Inferior parietal cortex (tissue), 1 donor: ENCODE measurements around the gene GPRIN1.
"Not testable (repeated sequence)": the region's sequence is repeated elsewhere in the genome, so short reads cannot be mapped to it uniquely, and the experiment has no call there.

Experiments
- DNase-seq: peaks from one replicate; pipeline ENCODE4 v3.0.0-alpha.2; 2016; ENCODE audit errors: extremely low spot score

The GPRIN1 gene

GRCh38 chr5:176597417-176598389 is 12.3 kb downstream of the GPRIN1 start:
- no peak for DNase-seq

DNA sequence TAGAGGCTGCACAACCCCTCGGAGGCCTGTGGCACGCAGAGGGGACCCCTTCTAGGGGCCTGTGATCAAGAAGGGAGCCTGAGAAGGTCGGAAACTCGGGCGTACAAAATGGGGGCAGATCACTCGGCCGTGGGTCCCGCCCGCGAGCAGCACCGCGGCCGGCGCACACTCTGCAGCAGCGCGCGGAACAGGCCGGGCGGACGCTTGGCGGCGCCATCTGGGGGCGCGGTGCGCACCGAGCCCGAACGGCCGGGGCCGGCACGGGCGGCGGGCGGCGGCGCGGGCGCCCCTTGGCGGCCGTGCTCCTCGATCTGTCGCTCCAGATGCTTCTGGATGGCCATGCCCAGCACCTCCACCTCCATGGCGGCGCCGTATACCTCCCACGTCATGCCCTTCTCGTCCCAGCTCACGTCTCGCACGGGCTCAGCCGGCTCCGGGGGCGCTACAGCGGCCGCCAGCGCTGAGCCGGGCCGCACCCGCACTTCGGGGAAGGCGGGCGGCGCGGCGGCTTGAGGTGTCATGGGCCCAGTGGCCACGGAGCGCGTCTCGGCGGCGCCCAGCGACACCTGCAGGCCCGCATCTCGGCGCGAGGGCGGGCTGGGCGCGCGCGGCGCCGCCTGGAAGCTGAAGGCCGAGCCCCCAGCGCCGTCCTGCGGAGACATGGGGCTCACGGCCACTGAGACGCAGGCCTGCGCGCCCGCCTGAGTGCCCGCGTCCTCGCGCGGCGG is 13.1 kb downstream of the GPRIN1 start:
- no peak for DNase-seq

GRCh38 chr5:176596069-176596644 is 13.8 kb downstream of the GPRIN1 start:
- DNase-seq: no peak

DNA sequence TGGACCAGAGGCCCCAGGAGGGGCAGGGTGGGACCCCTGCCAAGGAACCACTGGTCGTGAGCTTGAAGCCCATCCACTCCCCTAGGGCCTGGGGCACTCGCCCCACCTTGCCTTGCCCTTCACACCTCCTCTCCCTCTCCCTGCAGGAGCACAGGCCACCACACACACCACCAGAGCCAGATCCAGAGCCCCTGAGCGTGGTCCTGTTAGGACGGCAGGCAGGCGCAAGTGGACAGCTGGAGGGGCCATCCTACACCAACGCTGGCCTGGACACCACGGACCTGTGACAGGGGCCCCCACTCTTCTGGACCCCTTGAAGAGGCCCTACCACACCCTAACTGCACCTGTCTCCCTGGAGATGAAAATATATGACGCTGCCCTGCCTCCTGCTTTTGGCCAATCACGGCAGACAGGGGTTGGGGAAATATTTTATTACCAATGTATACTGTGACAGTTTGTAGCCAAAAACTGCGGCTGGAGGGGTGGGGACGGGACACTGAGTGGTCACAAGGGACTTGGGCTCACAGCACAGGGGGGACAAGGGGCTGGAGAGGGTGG is 14.5 kb downstream of the GPRIN1 start:
- DNase-seq: no peak

DNA sequence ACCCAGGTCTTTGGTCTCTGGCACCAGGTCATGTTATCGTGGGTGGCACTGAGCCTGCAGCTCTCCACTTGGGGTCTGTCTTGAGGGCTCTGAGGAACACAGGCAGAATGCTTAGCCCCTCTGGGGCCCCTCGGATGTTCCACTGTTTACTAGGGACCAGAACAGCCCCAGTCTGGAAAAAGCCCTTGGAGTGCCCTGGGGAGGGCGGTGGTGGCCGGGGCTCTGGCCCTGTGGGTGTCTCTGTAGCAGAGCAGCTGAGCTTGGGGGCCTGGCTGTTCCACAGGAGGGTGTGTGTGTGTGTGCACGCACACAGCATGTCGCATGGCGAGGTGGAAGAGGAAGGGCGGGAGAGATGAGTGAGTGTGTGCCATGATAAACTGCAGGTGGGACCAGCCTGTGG is 15.4 kb downstream of the GPRIN1 start:
- DNase-seq: no peak

GRCh38 chr5:176593273-176593869 is 16.6 kb downstream of the GPRIN1 start:
- DNase-seq: no peak

DNA sequence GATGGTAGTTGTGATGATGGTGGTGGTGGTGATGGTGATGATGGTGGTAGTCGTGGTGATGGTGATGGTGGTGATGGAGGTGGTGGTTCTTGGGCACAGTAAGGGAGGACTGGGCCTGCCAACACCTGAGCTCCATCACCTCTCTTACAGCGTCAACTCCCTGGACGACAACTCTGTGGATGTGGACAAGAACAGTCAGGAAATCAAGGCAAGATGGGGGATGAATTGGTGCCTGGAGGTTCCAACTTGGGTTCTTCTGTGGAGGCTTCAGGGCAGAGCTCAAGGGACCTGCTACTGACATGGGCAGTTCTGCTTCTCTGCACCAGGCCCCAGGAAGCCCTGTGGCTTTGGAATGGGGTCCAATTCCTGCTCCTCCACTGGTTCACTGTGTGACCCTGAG is 17.4 kb downstream of the GPRIN1 start:
- DNase-seq: no peak

GRCh38 chr5:176591667-176592066 is 18.3 kb downstream of the GPRIN1 start:
- not testable (repeated sequence) for DNase-seq

DNA sequence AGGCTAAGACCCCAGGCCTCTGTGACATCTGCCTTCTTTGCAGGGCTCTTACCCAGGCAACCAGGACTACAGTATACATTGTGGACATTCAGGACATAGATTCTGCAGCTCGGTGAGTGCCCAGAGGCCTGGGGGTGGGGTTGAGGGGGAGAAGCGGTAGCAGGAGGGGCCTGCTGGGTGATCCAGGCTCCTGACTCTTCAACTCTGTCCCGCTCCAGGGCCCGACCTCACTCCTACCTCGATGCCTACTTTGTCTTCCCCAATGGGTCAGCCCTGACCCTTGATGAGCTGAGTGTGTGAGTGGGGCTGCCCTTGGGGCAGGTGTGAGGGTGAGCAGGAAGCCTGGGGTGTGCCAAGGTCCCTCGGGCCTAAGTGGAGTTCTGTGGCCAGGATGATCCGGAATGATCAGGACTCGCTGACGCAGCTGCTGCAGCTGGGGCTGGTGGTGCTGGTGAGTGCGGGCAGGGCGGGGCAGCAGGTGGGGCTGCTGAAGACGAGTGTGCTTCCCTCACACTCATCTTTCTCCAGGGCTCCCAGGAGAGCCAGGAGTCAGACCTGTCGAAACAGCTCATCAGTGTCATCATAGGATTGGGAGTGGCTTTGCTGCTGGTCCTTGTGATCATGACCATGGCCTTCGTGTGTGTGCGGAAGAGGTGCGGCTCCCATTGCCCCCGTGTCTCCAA is 19.8 kb downstream of the GPRIN1 start:
- no peak for DNase-seq

DNA sequence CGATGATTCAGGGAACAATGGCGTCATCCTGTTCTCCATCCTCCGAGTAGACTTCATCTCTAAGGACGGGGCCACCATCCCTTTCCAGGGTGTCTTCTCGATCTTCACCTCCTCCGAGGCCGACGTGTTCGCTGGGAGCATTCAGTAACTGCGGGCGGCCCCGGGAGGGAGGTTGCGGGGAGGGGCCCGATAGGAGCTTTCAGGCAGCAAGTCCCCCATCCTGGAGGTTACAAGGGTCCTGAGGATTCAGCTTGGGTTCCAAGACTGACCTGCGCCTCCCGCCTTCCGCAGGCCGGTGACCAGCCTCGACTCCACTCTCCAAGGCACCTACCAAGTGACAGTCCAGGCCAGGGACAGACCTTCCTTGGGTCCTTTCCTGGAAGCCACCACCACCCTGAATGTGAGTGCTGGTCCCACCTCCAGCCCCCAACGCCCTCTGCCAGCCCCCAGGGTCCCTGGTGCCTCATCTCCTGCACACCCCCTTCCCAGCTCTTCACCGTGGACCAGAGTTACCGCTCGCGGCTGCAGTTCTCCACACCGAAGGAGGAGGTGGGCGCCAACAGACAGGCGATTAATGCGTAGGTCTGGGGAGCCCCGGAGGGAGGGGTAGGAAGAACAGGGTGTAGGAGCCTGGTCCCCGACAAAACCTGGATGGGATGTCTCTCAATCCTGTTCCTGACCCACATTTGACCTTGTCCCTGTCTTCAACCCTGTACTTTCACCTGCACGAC is 20.8 kb downstream of the GPRIN1 start:
- DNase-seq: no peak

DNA sequence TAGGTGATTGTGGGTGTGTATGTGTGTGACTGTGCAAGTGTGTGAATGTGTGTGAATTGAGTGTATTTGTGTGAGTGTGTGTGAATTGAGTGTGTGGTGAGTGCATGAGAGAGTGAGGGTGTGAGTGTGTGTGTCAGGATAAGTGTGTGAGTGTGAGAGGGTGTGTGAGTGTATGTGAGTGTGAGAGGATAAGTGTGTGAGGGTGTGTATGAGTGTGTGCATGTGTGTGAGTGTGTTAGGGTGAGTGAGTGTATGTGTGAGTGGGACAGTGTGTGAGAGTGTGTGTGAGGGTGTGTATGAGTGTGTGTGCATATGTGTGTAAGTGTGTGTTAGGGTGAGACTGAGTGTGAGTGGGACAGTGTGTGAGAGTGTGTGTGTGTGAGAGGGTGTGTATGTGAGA is 21.7 kb downstream of the GPRIN1 start:
- DNase-seq: no peak

DNA sequence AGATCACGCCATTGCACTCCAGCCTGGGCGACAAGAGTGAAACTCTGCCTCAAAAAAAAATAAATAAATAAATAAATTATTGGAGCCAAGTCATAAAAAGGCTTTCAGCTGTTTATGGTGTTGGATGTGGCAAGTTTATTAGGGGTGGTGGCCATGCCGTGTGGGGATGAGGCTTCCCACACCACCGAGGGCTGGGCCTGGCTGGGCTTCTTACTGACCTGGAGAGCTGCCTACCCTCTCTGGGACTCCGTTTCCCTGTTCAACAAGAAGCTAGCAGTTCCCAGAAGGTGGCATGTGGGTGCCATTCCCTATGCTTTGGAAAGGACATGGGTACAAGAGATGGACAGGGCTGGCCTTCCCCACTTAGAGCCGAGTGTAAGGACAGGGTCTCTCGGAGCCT is 22.6 kb downstream of the GPRIN1 start:
- no peak for DNase-seq

DNA sequence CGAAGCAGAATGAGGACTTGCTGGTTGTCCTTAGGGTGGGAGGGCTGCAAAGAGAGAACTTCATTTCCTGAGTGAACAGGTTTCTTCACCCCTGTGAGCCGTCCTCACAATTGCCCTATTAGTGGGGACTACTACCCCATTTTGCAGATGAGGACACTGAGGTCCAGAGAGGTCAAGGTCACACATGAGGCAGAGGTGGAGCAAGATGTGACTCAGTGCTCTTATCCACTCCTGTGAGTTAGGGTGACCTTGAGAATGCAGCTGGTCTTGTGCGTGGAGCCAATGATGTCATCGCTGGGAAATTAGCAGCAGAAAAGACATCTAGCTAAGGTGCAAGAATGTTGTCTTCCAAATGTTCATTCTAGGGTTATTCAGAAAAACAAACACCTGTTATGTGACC is 26.9 kb downstream of the GPRIN1 start:
- no peak for DNase-seq

- no peak for DNase-seq
Observed at GRCh38 chr5:176581361-176581760, 28.6 kb downstream of the GPRIN1 start.

- no peak for DNase-seq
Observed at GRCh38 chr5:176579323-176579722, 30.6 kb downstream of the GPRIN1 start.

DNA sequence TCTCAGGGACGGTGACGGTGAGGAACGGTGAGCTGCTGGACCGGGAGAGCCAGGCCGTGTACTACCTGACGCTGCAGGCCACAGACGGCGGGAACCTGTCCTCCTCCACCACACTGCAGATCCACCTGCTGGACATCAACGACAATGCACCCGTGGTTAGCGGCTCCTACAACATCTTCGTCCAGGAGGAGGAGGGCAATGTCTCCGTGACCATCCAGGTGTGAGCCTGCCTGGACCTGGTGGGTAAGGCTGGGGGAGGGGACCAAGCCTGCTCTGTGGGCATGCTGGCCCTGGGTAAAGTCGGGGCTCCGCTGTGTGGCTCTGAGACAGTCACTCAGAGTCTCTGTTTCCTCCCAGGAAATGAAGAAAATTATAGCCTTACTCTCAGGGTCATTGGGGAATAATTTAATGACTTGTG is 31.6 kb downstream of the GPRIN1 start:
- no peak for DNase-seq

- no peak for DNase-seq
Observed at GRCh38 chr5:176577312-176578176, 32.4 kb downstream of the GPRIN1 start.

- DNase-seq: no peak
Observed at GRCh38 chr5:176575488-176576422, 34.2 kb downstream of the GPRIN1 start.
